Right lung (tissue), 5 donors: Measurements from ENCODE around the gene SPATS2. TPM values are rescaled to one million over a fixed set of nuclear protein-coding genes. Genes with fewer than 3 reads are reported as not detected.

ENCODE experiments used
- polyA plus RNA-seq, 5 donors: library from polyadenylated mRNA; unstranded; fragments of 120-200 nt; gene quantifications; one replicate each; pipeline versions ENCODE4 v1.2.1 to v1.2.3, GENCODE V29; 2013; ENCODE audit warnings: inconsistent platforms in 1 of 5, low replicate concordance in 1 of 5; ENCODE audit not compliant: insufficient read length in 5 of 5, insufficient read depth in 1 of 5

Gene SPATS2
- polyA plus RNA-seq, 5 donors = 55.9 to 77.0 (median 66.8) TPM

Other genes starting within 250 kb of the SPATS2 start
- gene TUBA1B, start 236.1 kb upstream of the SPATS2 start, polyA plus RNA-seq = 1,000 to 10,000 TPM in 4 of 5 donors, 100 to 1,000 TPM in 1; 942 to 1,422 (median 1,100) TPM
- gene TUBA1A, start 178.4 kb upstream of the SPATS2 start, polyA plus RNA-seq = 100 to 1,000 TPM; 446 to 619 (median 564) TPM
- 100 to 1,000 TPM; 121 to 180 (median 171) TPM for gene TUBA1C, start 102.4 kb upstream of the SPATS2 start, polyA plus RNA-seq
- gene PRPH, start 72.3 kb upstream of the SPATS2 start, polyA plus RNA-seq = 1 to 10 TPM in 4 of 5 donors, under 1 TPM in 1; 0.80 to 3.0 (median 1.3) TPM
- 10 to 100 TPM; 21.1 to 49.1 (median 31.3) TPM for gene TROAP, start 44.2 kb upstream of the SPATS2 start, polyA plus RNA-seq
- gene C1QL4, start 30.3 kb upstream of the SPATS2 start, polyA plus RNA-seq = under 1 TPM in 1 of 5 donors, not detected in 4; 0.06 TPM
- gene DNAJC22, start 20.6 kb upstream of the SPATS2 start, polyA plus RNA-seq = 1 to 10 TPM; 3.3 to 7.5 (median 5.3) TPM
- 1 to 10 TPM; 1.2 to 2.2 (median 1.3) TPM for gene KCNH3, start 171.6 kb downstream of the SPATS2 start, polyA plus RNA-seq
- gene MCRS1, start 200.7 kb downstream of the SPATS2 start, polyA plus RNA-seq = 10 to 100 TPM; 46.4 to 70.3 (median 50.3) TPM
- gene FAM186B, start 238.2 kb downstream of the SPATS2 start, polyA plus RNA-seq = 1 to 10 TPM; 1.3 to 3.5 (median 2.5) TPM